Left ventricle myocardium inferior (tissue), 1 donor: ENCODE results near the gene FAM9B. TPM values are rescaled to one million over a fixed set of nuclear protein-coding genes. Genes with fewer than 3 reads are reported as not detected.
A peak's percentile ranks its signal among the peaks of the same experiment; 100 is the strongest.
"Not testable (repeated sequence)": the region's sequence is repeated elsewhere in the genome, so short reads cannot be mapped to it uniquely, and the experiment has no call there.

Experiments used
- DNase-seq: peaks from one replicate; pipeline ENCODE4 v3.0.0-alpha.2; 2020
- H3K27ac ChIP-seq: fragments of 200-600 bp; replicated peaks from 2 replicates; pipeline ENCODE4 v1.8.0; 2021
- H3K27me3 ChIP-seq: fragments of 200-600 bp; 2 replicates; pipeline ENCODE4 v1.8.0; 2021; ENCODE audit warnings: low read depth
- H3K36me3 ChIP-seq: fragments of 200-600 bp; 2 replicates; pipeline ENCODE4 v1.8.0; 2021
- H3K4me1 ChIP-seq: fragments of 200-600 bp; 2 replicates; pipeline ENCODE4 v1.8.0; 2021
- H3K4me3 ChIP-seq: fragments of 200-600 bp; 2 replicates; pipeline ENCODE4 v1.8.0; 2021; ENCODE audit warnings: mild to moderate bottlenecking, moderate library complexity
- H3K9me3 ChIP-seq: fragments of 200-600 bp; replicated peaks from 2 replicates; pipeline ENCODE4 v1.8.0; 2021
- intact Hi-C: fragments of 100-400 bp; cut with micrococcal nuclease; formaldehyde crosslinking; loops from one replicate; pipeline ENCODE4 v1.11.0; 2022
- total RNA-seq: library from RNA; stranded (reverse); fragmentation: NEBNext Ultra II Directional; extraction: Animal tissue kit (Norgen Biotek cat#: 25700); gene quantifications from one replicate; pipeline ENCODE4 v1.2.1, GENCODE V29; 2021
- TF ChIP-seq, protein P1 (sequence below): fragments of 200-600 bp; IDR thresholded peaks from 2 replicates; pipeline ENCODE4 v1.8.0; 2021; ENCODE audit warnings: antibody characterized with exemption, mild to moderate bottlenecking, borderline replicate concordance
- donor health status: DM: no; HTN: yes; CAD: no; lungs with severe emphysema.

The FAM9B gene
- total RNA-seq, 1 donor from 2014 or later: not detected

- H3K4me1 ChIP-seq: no peaks in the 10 kb centered on the region
- H3K27ac ChIP-seq: no peak overlapping the region
- H3K36me3 ChIP-seq: no peaks in the 10 kb centered on the region
- H3K4me3 ChIP-seq: no peak overlapping the region
- no peak for DNase-seq
- TF ChIP-seq, protein P1, sequence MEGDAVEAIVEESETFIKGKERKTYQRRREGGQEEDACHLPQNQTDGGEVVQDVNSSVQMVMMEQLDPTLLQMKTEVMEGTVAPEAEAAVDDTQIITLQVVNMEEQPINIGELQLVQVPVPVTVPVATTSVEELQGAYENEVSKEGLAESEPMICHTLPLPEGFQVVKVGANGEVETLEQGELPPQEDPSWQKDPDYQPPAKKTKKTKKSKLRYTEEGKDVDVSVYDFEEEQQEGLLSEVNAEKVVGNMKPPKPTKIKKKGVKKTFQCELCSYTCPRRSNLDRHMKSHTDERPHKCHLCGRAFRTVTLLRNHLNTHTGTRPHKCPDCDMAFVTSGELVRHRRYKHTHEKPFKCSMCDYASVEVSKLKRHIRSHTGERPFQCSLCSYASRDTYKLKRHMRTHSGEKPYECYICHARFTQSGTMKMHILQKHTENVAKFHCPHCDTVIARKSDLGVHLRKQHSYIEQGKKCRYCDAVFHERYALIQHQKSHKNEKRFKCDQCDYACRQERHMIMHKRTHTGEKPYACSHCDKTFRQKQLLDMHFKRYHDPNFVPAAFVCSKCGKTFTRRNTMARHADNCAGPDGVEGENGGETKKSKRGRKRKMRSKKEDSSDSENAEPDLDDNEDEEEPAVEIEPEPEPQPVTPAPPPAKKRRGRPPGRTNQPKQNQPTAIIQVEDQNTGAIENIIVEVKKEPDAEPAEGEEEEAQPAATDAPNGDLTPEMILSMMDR: no peak
- no peaks in the 10 kb centered on the region for H3K27me3 ChIP-seq
- intact Hi-C loops: no loop called here
- no peaks in the 10 kb centered on the region for H3K9me3 ChIP-seq
Observed at GRCh38 chrX:9019151-9019550, 14.8 kb downstream of the FAM9B start.

- H3K36me3 ChIP-seq, intact Hi-C loops, DNase-seq, H3K27ac ChIP-seq, H3K27me3 ChIP-seq, H3K4me1 ChIP-seq, H3K4me3 ChIP-seq, H3K9me3 ChIP-seq: not testable (repeated sequence)
Observed at GRCh38 chrX:9018332-9018731, 15.6 kb downstream of the FAM9B start.

GRCh38 chrX:9003041-9003440 lies 30.9 kb downstream of the FAM9B start:
- intact Hi-C loops: no loop called here
- Histone ChIP-seq H3K27ac (no peak overlapping the region), H3K4me1 (no peaks in the 10 kb centered on the region), H3K27me3 (no peaks in the 10 kb centered on the region), H3K36me3 (no peaks in the 10 kb centered on the region), H3K9me3 (no peaks in the 10 kb centered on the region), H3K4me3 (no peak overlapping the region)
- DNase-seq: no peak
- TF ChIP-seq, protein P1: no peak

DNA sequence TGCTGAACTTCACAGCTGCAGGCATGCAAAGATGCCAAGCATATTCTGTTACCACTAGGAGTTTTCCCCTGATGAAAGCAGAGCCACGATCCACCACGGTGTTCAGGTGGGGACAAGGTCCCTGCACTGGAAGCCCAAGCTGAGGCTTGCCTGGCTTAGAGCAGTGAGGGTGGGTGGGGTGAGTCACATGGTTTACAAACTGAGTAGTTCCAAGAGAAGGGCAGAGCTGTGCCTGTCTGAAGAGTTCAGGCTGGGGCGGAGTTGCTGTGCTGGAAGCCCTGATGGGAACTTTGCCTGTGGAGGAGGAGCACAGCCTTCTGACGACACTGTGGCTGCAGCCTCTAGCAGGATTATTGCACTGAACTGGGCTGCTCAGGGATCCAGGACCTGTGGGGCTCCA lies 45.5 kb downstream of the FAM9B start:
- Histone ChIP-seq H3K27me3 (no peaks in the 10 kb centered on the region), H3K27ac (no peak overlapping the region), H3K9me3 (no peaks in the 10 kb centered on the region), H3K4me3 (no peak overlapping the region), H3K4me1 (no peaks in the 10 kb centered on the region), H3K36me3 (no peaks in the 10 kb centered on the region)
- intact Hi-C loops: no loop called here
- TF ChIP-seq, protein P1: no peak
- DNase-seq: peak; percentile 17

DNA sequence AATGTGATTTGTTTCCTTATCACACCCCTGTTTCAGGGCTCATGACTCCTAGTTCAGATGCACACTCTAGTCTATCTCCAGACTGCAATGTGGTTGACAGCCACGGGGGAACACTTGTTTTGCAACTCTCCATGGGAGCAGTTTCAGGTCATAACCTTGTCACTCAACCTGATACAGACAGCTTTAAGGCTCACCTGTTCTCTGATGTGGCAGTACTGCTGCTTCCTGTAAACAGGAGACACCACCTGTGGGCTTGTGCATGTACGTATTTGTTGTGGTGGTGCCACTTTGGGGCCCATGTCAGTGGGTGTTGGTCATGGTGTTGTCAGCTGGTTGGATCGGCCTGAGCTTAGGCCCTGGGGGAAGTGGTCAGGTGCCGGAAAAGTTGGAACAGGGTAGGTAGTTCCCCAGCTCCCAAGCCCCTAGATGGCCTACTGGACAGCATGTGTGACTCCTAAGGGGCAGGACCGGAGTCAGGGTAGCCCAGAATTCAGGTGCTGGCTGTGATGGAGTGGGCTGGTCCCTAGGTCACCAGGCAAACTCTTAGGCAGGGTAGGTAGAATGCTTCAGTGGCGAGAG lies 46.2 kb downstream of the FAM9B start:
- no peaks in the 10 kb centered on the region for H3K27me3 ChIP-seq
- H3K36me3 ChIP-seq: no peaks in the 10 kb centered on the region
- H3K4me1 ChIP-seq: no peaks in the 10 kb centered on the region
- TF ChIP-seq, protein P1: no peak
- no peak overlapping the region for H3K4me3 ChIP-seq
- intact Hi-C loops: no loop called here
- no peak for DNase-seq
- no peak overlapping the region for H3K27ac ChIP-seq
- no peaks in the 10 kb centered on the region for H3K9me3 ChIP-seq

- intact Hi-C loops: no loop called here
- no peaks in the 10 kb centered on the region for H3K27me3 ChIP-seq
- no peak overlapping the region for H3K4me3 ChIP-seq
- no peaks in the 10 kb centered on the region for H3K9me3 ChIP-seq
- no peaks in the 10 kb centered on the region for H3K36me3 ChIP-seq
- DNase-seq: no peak
- no peak overlapping the region for H3K27ac ChIP-seq
- TF ChIP-seq, protein P1: no peak
- H3K4me1 ChIP-seq: no peaks in the 10 kb centered on the region
Observed at GRCh38 chrX:8984231-8984630, 49.7 kb downstream of the FAM9B start.
